Vagina (tissue), 2 donors: Measurements from ENCODE around the gene ASCC3.

Source experiments
- CTCF ChIP-seq, 3 experiments: fragments of 450-650 bp in 2 of 3; fragments of 200-600 bp in 1 of 3; sonication (generic) in 1 of 3; IDR thresholded peaks; one replicate each; pipeline ENCODE4 v1.5.1; 2017 to 2019; ENCODE audit warnings: antibody characterized with exemption in 3 of 3, mild to moderate bottlenecking in 2 of 3, moderate library complexity in 2 of 3
- POLR2A ChIP-seq, 2 donors: fragments of 450-650 bp; IDR thresholded peaks; one replicate each; pipeline ENCODE4 v1.6.1; 2017; ENCODE audit warnings: antibody characterized with exemption in 2 of 2, mild to moderate bottlenecking in 2 of 2, moderate library complexity in 2 of 2

- TF ChIP-seq CTCF (IDR thresholded peaks at IDR 0.05) (no peak), POLR2A (IDR thresholded peaks at IDR 0.05) (no peak)
These were observed 135.6 kb downstream of the ASCC3 start for GRCh38 chr6:100745419-100746041.
